Adrenal gland (tissue), 5 donors: ENCODE measurements around the gene C1QTNF12.

Source experiments
- POLR2A ChIP-seq, 2 donors: fragments of 450-650 bp; IDR thresholded peaks; one replicate each; pipeline ENCODE4 v1.6.1; 2017; ENCODE audit warnings: antibody characterized with exemption in 2 of 2, mild to moderate bottlenecking in 2 of 2, moderate library complexity in 1 of 2
- TF ChIP-seq, protein P1 (sequence below), 6 experiments: fragments of 450-650 bp in 4 of 6; fragments of 200-600 bp in 2 of 6; sonication (generic) in 1 of 6; IDR thresholded peaks; 1 replicate in 5 of 6; 2 replicates in 1 of 6; pipeline versions ENCODE4 v1.5.1 to v1.8.0; 2016 to 2021; ENCODE audit warnings: antibody characterized with exemption in 6 of 6, mild to moderate bottlenecking in 2 of 6, moderate library complexity in 1 of 6
- donor health status: DM: no; HTN: no; CAD: no.

DNA sequence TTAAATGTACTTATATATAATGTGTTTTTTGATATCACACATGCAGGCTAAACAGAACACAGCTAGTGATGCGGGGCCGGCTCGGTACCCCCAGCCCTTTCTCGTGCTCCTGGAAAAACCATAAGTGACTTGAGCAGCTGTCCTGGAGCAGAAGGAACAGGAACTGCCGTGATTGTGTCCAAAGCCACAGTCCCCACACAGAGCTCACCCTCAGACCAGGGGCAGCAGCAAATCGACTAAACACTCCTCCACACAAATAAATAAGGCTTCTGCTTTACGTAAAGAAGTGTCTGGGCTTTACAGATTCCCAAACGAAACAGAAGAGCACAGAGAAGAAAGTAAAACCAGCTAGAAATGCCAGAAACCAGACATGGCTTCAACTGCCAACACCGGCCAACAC, 17.5 kb upstream of the C1QTNF12 start:
- TF ChIP-seq, protein P1, sequence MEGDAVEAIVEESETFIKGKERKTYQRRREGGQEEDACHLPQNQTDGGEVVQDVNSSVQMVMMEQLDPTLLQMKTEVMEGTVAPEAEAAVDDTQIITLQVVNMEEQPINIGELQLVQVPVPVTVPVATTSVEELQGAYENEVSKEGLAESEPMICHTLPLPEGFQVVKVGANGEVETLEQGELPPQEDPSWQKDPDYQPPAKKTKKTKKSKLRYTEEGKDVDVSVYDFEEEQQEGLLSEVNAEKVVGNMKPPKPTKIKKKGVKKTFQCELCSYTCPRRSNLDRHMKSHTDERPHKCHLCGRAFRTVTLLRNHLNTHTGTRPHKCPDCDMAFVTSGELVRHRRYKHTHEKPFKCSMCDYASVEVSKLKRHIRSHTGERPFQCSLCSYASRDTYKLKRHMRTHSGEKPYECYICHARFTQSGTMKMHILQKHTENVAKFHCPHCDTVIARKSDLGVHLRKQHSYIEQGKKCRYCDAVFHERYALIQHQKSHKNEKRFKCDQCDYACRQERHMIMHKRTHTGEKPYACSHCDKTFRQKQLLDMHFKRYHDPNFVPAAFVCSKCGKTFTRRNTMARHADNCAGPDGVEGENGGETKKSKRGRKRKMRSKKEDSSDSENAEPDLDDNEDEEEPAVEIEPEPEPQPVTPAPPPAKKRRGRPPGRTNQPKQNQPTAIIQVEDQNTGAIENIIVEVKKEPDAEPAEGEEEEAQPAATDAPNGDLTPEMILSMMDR (IDR thresholded peaks at IDR 0.05), result no peak
- no peak for TF ChIP-seq POLR2A (IDR thresholded peaks at IDR 0.05)
